GM12873 (cell line): ENCODE results near the gene RCBTB2.

Experiments used
- CTCF ChIP-seq: IDR thresholded peaks from 2 replicates; pipeline ENCODE4 v1.5.1; 2012; ENCODE audit warnings: low read depth, mild to moderate bottlenecking, moderate library complexity, low read length, control low read depth; ENCODE audit not compliant: insufficient read depth; ENCODE audit errors: missing control alignments

Gene RCBTB2

GRCh38 chr13:48457578-48458242, 75.2 kb downstream of the RCBTB2 start:
- TF ChIP-seq CTCF: no peak

- TF ChIP-seq CTCF: no peak
Observed at GRCh38 chr13:48456546-48456945, 76.3 kb downstream of the RCBTB2 start.

GRCh38 chr13:48449656-48450055, 83.2 kb downstream of the RCBTB2 start:
- no peak for TF ChIP-seq CTCF

- TF ChIP-seq CTCF: no peak
Observed at GRCh38 chr13:48448959-48449614, 83.8 kb downstream of the RCBTB2 start.

GRCh38 chr13:48448285-48448958, 84.5 kb downstream of the RCBTB2 start:
- TF ChIP-seq CTCF: no peak

GRCh38 chr13:48446464-48446863, 86.4 kb downstream of the RCBTB2 start:
- TF ChIP-seq CTCF: no peak

GRCh38 chr13:48443442-48444208, 89.3 kb downstream of the RCBTB2 start:
- no peak for TF ChIP-seq CTCF
